Activated CD8-positive, alpha-beta memory T cell treated with anti-CD3 and anti-CD28 coated beads, Interleukin-2, amount 10 ng/mL, durations not matched to agents 7 days and 5 days (primary cell): ENCODE measurements around the gene TGFBR3. TPM values are rescaled to one million over a fixed set of nuclear protein-coding genes. Genes with fewer than 3 reads are reported as not detected.

ENCODE experiments used
- ATAC-seq: fragments of 150-1000 bp; cut with Tn5 transposase; one replicate; pipeline ENCODE4 v1.10.0; 2021; ENCODE audit warnings: moderate library complexity
- CTCF ChIA-PET: fragments of 350-600 bp; sonication (Branson Sonifier 250); formaldehyde crosslinking; loops from one replicate; lab custom pipeline; 2021; ENCODE audit warnings: antibody characterized with exemption; lab: Charles Lee
- DNase-seq: peaks from one replicate; pipeline ENCODE4 v3.0.0-alpha.2; 2020
- H3K27ac Mint-ChIP-seq: one replicate; pipeline ENCODE4 v1.8.0; 2021; ENCODE audit warnings: mild to moderate bottlenecking, mixed read lengths
- H3K27me3 Mint-ChIP-seq: one replicate; pipeline ENCODE4 v1.8.0; 2021; ENCODE audit warnings: mixed read lengths
- H3K36me3 Mint-ChIP-seq: one replicate; pipeline ENCODE4 v1.8.0; 2021; ENCODE audit warnings: mild to moderate bottlenecking, mixed read lengths
- H3K4me1 Mint-ChIP-seq: one replicate; pipeline ENCODE4 v1.8.0; 2021; ENCODE audit warnings: mixed read lengths
- H3K4me3 Mint-ChIP-seq: one replicate; pipeline ENCODE4 v1.8.0; 2021; ENCODE audit warnings: mild to moderate bottlenecking, moderate library complexity, mixed read lengths
- H3K9me3 Mint-ChIP-seq: one replicate; pipeline ENCODE4 v1.8.0; 2022; ENCODE audit warnings: low read depth, mixed read lengths
- total RNA-seq, 2 experiments: library from RNA; stranded (reverse); gene quantifications; one replicate each; pipeline ENCODE4 v1.2.3, GENCODE V29; 2021

TGFBR3 gene
- total RNA-seq, 2 experiments from 2014 or later, result 10.4 to 25.8 TPM

DNA sequence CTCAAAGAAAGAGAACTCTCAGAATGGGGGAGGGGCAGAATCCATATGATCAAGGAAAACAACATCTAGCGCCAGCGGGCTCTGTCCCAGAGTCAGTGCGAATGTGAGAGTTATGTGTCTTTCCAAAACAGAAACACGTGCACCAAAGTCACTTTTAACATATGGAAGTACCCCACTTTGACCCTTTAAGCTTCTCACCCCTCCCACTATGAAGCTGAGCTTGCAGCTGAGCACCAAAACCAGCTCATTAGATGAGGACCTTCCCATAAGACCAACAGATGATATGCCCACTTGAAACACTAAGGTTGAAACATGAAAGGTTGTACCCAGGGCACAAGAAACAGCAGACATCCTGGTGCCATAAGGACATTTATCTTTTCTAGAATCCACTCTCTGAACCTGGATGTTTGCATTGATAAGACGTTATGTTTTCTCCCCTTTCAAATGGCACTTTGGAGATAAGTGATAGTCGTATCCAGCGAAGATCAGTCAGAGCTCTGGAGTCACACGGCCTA lies 171.0 kb downstream of the TGFBR3 start:
- no peaks in the 10 kb centered on the region for H3K27me3 Mint-ChIP-seq
- H3K9me3 Mint-ChIP-seq, result no peaks in the 10 kb centered on the region
- no peak for DNase-seq
- CTCF ChIA-PET, result interaction anchor here (1.3 kb wide), 1 partner anchor 15 kb away, joined by 4 read pairs; no protein-coding TSS in a partner anchor
- H3K4me1 Mint-ChIP-seq, result peaks cover 31% of the 10 kb centered on the region
- H3K27ac Mint-ChIP-seq, result no peak overlapping the region
- H3K36me3 Mint-ChIP-seq, result peaks cover 33% of the 10 kb centered on the region
- H3K4me3 Mint-ChIP-seq, result no peak overlapping the region
- ATAC-seq, result no peak

- peaks cover 31% of the 10 kb centered on the region for H3K4me1 Mint-ChIP-seq
- H3K4me3 Mint-ChIP-seq, result peak overlapping the region; percentile 3
- H3K27me3 Mint-ChIP-seq, result no peaks in the 10 kb centered on the region
- peaks cover 20% of the 10 kb centered on the region for H3K36me3 Mint-ChIP-seq
- H3K27ac Mint-ChIP-seq, result peak overlapping the region; percentile 29
- CTCF ChIA-PET, result interaction anchor here (0.7 to 1.5 kb wide), 3 partner anchors 38 to 181 kb away, joined by 3 read pairs; partner anchors contain the start of gene TGFBR3
- no peaks in the 10 kb centered on the region for H3K9me3 Mint-ChIP-seq
- ATAC-seq (peak; percentile 82), DNase-seq (peak; percentile 67)
Measured at GRCh38 chr1:91712981-91713841, 172.7 kb downstream of the TGFBR3 start.

DNA sequence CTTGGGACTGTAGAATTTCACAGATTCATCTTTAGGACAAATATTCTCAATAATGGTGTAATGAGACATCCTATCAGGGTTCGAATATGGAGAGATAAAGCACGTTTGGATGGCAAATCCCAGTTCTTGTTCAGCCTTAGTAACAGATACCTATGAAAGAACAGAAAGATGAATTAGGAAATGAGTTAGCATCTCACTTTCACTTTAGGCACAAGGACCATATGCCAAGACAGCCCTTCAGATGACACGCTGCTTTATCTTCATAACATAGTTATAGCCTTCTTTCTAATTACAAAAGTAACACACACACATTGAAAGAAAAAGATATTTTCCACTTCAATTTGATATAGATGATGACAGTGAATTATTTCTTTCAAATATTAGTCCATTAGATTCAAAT lies 173.6 kb downstream of the TGFBR3 start:
- H3K9me3 Mint-ChIP-seq, result no peaks in the 10 kb centered on the region
- H3K27me3 Mint-ChIP-seq, result no peaks in the 10 kb centered on the region
- peaks cover 34% of the 10 kb centered on the region for H3K4me1 Mint-ChIP-seq
- H3K4me3 Mint-ChIP-seq, result no peak overlapping the region
- H3K36me3 Mint-ChIP-seq, result peaks cover 24% of the 10 kb centered on the region
- DNase-seq, result no peak
- no peak overlapping the region for H3K27ac Mint-ChIP-seq
- CTCF ChIA-PET, result interaction anchor here (1.5 kb wide), 2 partner anchors 39 to 173 kb away, joined by 3 read pairs; partner anchors contain the start of gene TGFBR3
- peak; percentile 40 for ATAC-seq

- ATAC-seq (no peak), DNase-seq (no peak)
- CTCF ChIA-PET, result no interaction called here
- Mint-ChIP-seq H3K36me3 (peaks cover 29% of the 10 kb centered on the region), H3K27me3 (no peaks in the 10 kb centered on the region), H3K9me3 (no peaks in the 10 kb centered on the region), H3K27ac (no peak overlapping the region), H3K4me1 (peaks cover 34% of the 10 kb centered on the region), H3K4me3 (no peak overlapping the region)
Measured at GRCh38 chr1:91711504-91712247, 174.3 kb downstream of the TGFBR3 start.

GRCh38 chr1:91710261-91710660 lies 175.7 kb downstream of the TGFBR3 start:
- CTCF ChIA-PET, result interaction anchor here (1.5 kb wide), 1 partner anchor 26 kb away, joined by 3 read pairs; no protein-coding TSS in a partner anchor
- Mint-ChIP-seq H3K9me3 (no peaks in the 10 kb centered on the region), H3K27ac (no peak overlapping the region), H3K36me3 (peaks cover 30% of the 10 kb centered on the region), H3K4me3 (no peak overlapping the region), H3K27me3 (no peaks in the 10 kb centered on the region), H3K4me1 (peaks cover 40% of the 10 kb centered on the region)
- DNase-seq, result no peak
- no peak for ATAC-seq

- CTCF ChIA-PET, result no interaction called here
- Mint-ChIP-seq H3K36me3 (peaks cover 30% of the 10 kb centered on the region), H3K27me3 (no peaks in the 10 kb centered on the region), H3K4me3 (no peak overlapping the region), H3K4me1 (peaks cover 37% of the 10 kb centered on the region), H3K27ac (no peak overlapping the region), H3K9me3 (no peaks in the 10 kb centered on the region)
- DNase-seq (no peak), ATAC-seq (no peak)
Measured at GRCh38 chr1:91708691-91709090, 177.3 kb downstream of the TGFBR3 start.

DNA sequence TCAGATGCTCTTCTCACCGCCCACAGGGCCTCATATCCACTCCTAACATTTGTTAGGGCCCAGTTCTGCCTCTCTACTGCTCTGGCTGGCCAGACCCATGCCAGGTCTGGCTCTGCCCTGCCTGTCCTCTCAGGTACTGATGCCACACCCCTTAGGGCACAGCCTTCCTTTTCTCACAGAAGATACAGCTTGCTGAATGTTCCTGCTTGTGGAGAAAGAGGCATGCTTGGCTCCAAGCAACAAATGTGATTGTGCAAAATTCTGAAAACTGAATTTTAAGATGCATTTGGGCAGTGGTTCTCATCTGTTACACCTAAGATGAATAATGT lies 178.1 kb downstream of the TGFBR3 start:
- H3K36me3 Mint-ChIP-seq, result peaks cover 35% of the 10 kb centered on the region
- H3K4me1 Mint-ChIP-seq, result peaks cover 29% of the 10 kb centered on the region
- CTCF ChIA-PET, result no interaction called here
- DNase-seq (no peak), ATAC-seq (no peak)
- H3K27ac Mint-ChIP-seq, result no peak overlapping the region
- no peak overlapping the region for H3K4me3 Mint-ChIP-seq
- H3K27me3 Mint-ChIP-seq, result no peaks in the 10 kb centered on the region
- no peaks in the 10 kb centered on the region for H3K9me3 Mint-ChIP-seq

DNA sequence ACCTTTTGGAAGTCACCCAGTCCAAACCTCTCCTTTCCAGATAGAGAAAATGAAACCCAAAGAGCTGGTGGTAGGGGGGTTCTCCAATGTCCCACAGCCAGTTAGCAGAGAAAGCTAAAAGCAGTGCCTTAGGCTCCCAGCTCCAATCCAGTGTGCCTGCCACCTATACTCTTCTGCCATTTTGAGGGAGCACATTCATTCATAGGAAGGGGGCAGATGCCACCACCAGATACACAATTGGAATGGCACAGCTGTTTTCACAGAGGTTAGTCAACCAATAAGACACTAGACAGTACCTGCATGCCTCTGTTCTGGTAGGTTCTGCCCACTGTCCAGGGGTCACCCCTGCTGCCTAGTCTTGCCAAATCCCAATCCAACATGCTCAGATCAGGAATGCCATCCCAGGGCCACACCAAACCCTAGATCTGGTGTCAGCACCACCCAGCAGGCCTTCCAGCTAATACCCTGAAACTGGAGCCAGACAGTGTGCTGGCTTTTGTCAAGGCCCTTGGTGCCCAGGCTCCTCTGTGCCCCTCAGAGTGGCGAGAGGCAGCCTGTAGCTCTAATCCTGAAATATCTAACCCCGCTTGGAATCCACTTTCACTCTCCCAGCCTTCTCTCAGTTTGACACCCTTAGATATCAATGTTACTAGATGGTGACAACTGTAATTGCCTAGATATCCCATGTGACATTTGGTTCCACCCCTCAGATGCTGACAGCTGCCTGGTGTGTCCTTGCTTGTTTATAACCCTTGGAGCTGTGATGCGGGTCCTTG lies 178.6 kb downstream of the TGFBR3 start:
- Mint-ChIP-seq H3K4me3 (no peak overlapping the region), H3K9me3 (no peaks in the 10 kb centered on the region), H3K27me3 (no peaks in the 10 kb centered on the region), H3K27ac (no peak overlapping the region), H3K4me1 (peaks cover 23% of the 10 kb centered on the region), H3K36me3 (peaks cover 34% of the 10 kb centered on the region)
- ATAC-seq, result no peak
- DNase-seq, result no peak
- CTCF ChIA-PET, result no interaction called here

- no peak for ATAC-seq
- no peaks in the 10 kb centered on the region for H3K27me3 Mint-ChIP-seq
- DNase-seq, result no peak
- CTCF ChIA-PET, result interaction anchor here (1.2 to 1.7 kb wide), 2 partner anchors 22 to 25 kb away, joined by 3 to 4 read pairs; no protein-coding TSS in a partner anchor
- H3K4me1 Mint-ChIP-seq, result peaks cover 13% of the 10 kb centered on the region
- H3K4me3 Mint-ChIP-seq, result no peak overlapping the region
- H3K36me3 Mint-ChIP-seq, result peaks cover 31% of the 10 kb centered on the region
- no peaks in the 10 kb centered on the region for H3K9me3 Mint-ChIP-seq
- H3K27ac Mint-ChIP-seq, result no peak overlapping the region
Measured at GRCh38 chr1:91706140-91706957, 179.6 kb downstream of the TGFBR3 start.

GRCh38 chr1:91704746-91705145 lies 181.2 kb downstream of the TGFBR3 start:
- peaks cover 13% of the 10 kb centered on the region for H3K4me1 Mint-ChIP-seq
- ATAC-seq, result no peak
- H3K27ac Mint-ChIP-seq, result no peak overlapping the region
- H3K9me3 Mint-ChIP-seq, result no peaks in the 10 kb centered on the region
- no peaks in the 10 kb centered on the region for H3K27me3 Mint-ChIP-seq
- H3K4me3 Mint-ChIP-seq, result no peak overlapping the region
- CTCF ChIA-PET, result interaction anchor here (1.7 kb wide), 1 partner anchor 24 kb away, joined by 4 read pairs; no protein-coding TSS in a partner anchor
- peaks cover 36% of the 10 kb centered on the region for H3K36me3 Mint-ChIP-seq
- no peak for DNase-seq

GRCh38 chr1:91703095-91703494 lies 182.9 kb downstream of the TGFBR3 start:
- Mint-ChIP-seq H3K27me3 (no peaks in the 10 kb centered on the region), H3K27ac (no peak overlapping the region), H3K9me3 (no peaks in the 10 kb centered on the region), H3K36me3 (peaks cover 44% of the 10 kb centered on the region), H3K4me1 (peaks cover 27% of the 10 kb centered on the region), H3K4me3 (no peak overlapping the region)
- ATAC-seq (no peak), DNase-seq (no peak)
- CTCF ChIA-PET, result no interaction called here

DNA sequence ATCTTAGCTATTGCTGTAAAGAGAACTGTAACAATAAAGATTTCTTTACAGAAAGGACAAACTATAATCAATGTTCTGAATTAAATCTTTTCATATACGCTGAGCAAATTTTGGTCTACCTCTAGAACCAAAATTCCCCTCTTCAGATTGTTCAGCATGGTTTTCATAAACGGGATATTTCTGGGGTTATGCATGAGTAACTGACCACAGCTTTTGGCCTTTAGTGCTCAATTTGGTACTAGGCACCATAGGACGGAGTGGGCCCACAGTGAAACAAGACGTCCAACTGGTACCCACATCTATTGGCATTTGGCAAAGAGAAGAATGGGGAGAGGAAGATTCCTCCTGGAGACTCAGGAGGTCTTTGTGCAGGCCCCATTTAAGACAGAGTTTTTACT lies 184.5 kb downstream of the TGFBR3 start:
- Mint-ChIP-seq H3K27ac (no peak overlapping the region), H3K4me1 (peaks cover 40% of the 10 kb centered on the region), H3K36me3 (peaks cover 42% of the 10 kb centered on the region), H3K9me3 (no peaks in the 10 kb centered on the region), H3K27me3 (no peaks in the 10 kb centered on the region), H3K4me3 (no peak overlapping the region)
- DNase-seq (no peak), ATAC-seq (no peak)
- CTCF ChIA-PET, result no interaction called here
